Measurements from ENCODE around the gene IRAK2. TPM values are rescaled to one million over a fixed set of nuclear protein-coding genes. Genes with fewer than 3 reads are reported as not detected.
A peak's percentile ranks its signal among the peaks of the same experiment; 100 is the strongest.

The IRAK2 gene
- total RNA-seq, 2 donors from 2014 or later, result 0.26 to 0.40 TPM

DNA sequence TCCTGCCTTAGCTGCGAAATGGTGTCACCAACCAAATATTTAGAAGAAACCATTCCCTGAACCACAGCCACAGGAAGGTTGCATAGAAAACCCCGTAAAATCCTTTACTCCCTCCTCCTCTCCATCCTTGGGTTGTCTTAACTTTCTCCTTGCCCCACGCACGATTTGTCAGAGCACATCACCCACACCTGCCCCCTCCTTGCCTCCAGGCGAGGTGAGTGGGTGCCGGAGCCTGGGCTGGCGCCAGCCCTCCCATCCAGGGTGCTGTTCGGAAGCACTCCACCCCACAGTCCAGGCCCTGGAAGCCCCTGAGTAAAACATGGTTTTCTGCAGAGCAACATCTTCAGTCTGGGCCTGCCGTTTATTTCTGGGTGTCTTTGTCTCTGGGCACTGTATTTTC lies 124.4 kb downstream of the IRAK2 start:
- no peaks in the 10 kb centered on the region for H3K9me3 Mint-ChIP-seq
- Histone ChIP-seq H3K4me1 (ENCODE audit: control insufficient read depth, insufficient read depth, low read length) (peaks cover 3% of the 10 kb centered on the region), H3K27me3 (ENCODE audit: control insufficient read depth, insufficient read depth, low read length, poor library complexity, severe bottlenecking) (no peaks in the 10 kb centered on the region), H3K36me3 (ENCODE audit: control insufficient read depth, insufficient read depth, low read length) (peaks cover 21% of the 10 kb centered on the region), H3K4me3 (ENCODE audit: low read length) (no peak overlapping the region), H3K9ac (ENCODE audit: extremely low read depth, low read length, poor library complexity, severe bottlenecking) (no peak overlapping the region), H3K9me3 (ENCODE audit: control insufficient read depth, low read length) (no peaks in the 10 kb centered on the region), H3K27ac (ENCODE audit: low read depth, low read length) (no peak overlapping the region)
- peaks cover 5% of the 10 kb centered on the region for H3K36me3 Mint-ChIP-seq (ENCODE audit: low read depth)
- TF ChIP-seq, protein P1, sequence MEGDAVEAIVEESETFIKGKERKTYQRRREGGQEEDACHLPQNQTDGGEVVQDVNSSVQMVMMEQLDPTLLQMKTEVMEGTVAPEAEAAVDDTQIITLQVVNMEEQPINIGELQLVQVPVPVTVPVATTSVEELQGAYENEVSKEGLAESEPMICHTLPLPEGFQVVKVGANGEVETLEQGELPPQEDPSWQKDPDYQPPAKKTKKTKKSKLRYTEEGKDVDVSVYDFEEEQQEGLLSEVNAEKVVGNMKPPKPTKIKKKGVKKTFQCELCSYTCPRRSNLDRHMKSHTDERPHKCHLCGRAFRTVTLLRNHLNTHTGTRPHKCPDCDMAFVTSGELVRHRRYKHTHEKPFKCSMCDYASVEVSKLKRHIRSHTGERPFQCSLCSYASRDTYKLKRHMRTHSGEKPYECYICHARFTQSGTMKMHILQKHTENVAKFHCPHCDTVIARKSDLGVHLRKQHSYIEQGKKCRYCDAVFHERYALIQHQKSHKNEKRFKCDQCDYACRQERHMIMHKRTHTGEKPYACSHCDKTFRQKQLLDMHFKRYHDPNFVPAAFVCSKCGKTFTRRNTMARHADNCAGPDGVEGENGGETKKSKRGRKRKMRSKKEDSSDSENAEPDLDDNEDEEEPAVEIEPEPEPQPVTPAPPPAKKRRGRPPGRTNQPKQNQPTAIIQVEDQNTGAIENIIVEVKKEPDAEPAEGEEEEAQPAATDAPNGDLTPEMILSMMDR (conservative IDR thresholded peaks at IDR 0.05), result no peak
- no peaks in the 10 kb centered on the region for H3K27me3 Mint-ChIP-seq (ENCODE audit: insufficient read depth)
- no peak overlapping the region for H3K27ac Mint-ChIP-seq
- H3K4me3 Mint-ChIP-seq, result no peak overlapping the region
- no peak for DNase-seq
- 93 to 95% methylated on average over 8 to 9 of the region's 9 CpGs for WGBS, 2 experiments (ENCODE audit: insufficient coverage in 1 of 2, insufficient read length in 1 of 2)
- peaks cover 48% of the 10 kb centered on the region for H3K4me1 Mint-ChIP-seq

DNA sequence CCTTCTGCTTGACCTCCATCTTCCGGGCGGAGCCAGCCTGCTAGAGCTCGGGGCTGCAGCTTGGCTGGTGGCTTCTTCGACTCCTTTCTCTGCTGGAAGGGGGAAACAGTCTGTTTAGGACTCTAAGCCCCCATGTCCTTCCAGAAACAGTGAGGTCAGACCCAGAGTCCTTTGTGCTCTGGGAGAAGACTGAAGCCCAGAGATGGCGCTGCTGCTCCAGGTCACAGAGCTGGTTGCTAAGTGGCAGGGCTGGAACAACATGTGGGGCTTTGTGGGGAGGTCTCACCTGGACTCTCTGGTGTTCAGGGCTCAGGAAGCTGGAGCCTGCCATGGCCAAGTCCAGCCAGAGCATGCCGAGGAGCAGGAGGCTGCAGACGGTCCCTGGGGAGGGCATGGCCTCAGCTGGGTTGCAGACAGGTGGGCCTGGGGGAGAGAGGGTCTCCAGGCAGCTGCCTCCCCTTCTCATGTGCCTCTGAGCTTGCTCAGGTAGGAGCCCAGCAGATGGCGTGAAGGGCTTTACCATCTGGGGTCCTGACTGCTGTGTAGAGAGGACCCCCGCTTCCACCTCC lies 125.2 kb downstream of the IRAK2 start:
- H3K27ac ChIP-seq (ENCODE audit: low read depth, low read length), result no peak overlapping the region
- H3K27me3 Mint-ChIP-seq (ENCODE audit: insufficient read depth), result no peaks in the 10 kb centered on the region
- no peaks in the 10 kb centered on the region for H3K9me3 Mint-ChIP-seq
- peak; percentile 61 for DNase-seq
- no peak overlapping the region for H3K4me3 Mint-ChIP-seq
- peaks cover 3% of the 10 kb centered on the region for H3K4me1 ChIP-seq (ENCODE audit: control insufficient read depth, insufficient read depth, low read length)
- WGBS, 2 experiments (ENCODE audit: insufficient coverage in 1 of 2, insufficient read length in 1 of 2), result 93% methylated on average over 8 to 9 of the region's 9 CpGs
- no peak overlapping the region for H3K9ac ChIP-seq (ENCODE audit: extremely low read depth, low read length, poor library complexity, severe bottlenecking)
- H3K27me3 ChIP-seq (ENCODE audit: control insufficient read depth, insufficient read depth, low read length, poor library complexity, severe bottlenecking), result no peaks in the 10 kb centered on the region
- peak overlapping the region; percentile 85 for H3K27ac Mint-ChIP-seq
- H3K36me3 ChIP-seq (ENCODE audit: control insufficient read depth, insufficient read depth, low read length), result peaks cover 18% of the 10 kb centered on the region
- TF ChIP-seq, protein P1 (conservative IDR thresholded peaks at IDR 0.05), result peak; percentile 48
- no peaks in the 10 kb centered on the region for H3K9me3 ChIP-seq (ENCODE audit: control insufficient read depth, low read length)
- H3K36me3 Mint-ChIP-seq (ENCODE audit: low read depth), result peaks cover 9% of the 10 kb centered on the region
- H3K4me3 ChIP-seq (ENCODE audit: low read length), result no peak overlapping the region
- peaks cover 41% of the 10 kb centered on the region for H3K4me1 Mint-ChIP-seq

DNA sequence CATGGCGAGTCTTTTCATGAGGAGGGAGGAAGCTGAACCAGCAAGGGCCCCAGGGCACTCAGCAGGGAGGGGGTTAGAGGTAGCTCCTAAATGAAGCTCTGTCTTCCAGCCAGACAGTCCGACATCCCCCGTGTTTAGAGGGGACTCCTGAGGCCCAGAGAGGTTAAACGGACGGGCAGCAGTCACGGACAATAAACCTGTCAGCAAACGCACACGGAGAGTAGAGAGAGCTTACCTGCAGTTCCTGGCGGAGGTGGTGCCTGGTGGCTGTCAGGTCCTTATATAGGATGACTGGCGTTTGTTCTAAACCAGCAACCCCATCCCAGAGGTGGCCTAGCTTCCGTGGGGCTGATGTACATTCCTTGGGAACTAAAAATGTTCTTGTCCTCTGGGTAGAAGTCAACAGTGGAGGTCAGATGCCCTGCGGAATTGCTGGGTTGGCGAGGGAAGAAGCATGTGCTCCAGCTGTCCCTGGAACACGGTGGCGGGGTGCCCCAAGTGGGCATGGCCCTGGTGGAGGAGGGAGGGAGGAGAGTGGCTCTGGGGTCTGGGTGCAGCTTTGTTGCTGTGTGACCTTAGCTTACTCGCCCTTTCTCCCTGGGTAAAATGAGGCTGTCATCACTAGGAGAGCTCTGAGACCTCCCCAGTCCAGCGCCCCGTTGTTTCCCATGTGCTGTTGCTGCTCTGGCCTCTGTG lies 125.9 kb downstream of the IRAK2 start:
- peak overlapping the region; percentile 55 for H3K27ac Mint-ChIP-seq
- TF ChIP-seq, protein P1 (conservative IDR thresholded peaks at IDR 0.05), result no peak
- Histone ChIP-seq H3K9ac (ENCODE audit: extremely low read depth, low read length, poor library complexity, severe bottlenecking) (no peak overlapping the region), H3K4me3 (ENCODE audit: low read length) (no peak overlapping the region), H3K36me3 (ENCODE audit: control insufficient read depth, insufficient read depth, low read length) (peaks cover 22% of the 10 kb centered on the region), H3K9me3 (ENCODE audit: control insufficient read depth, low read length) (no peaks in the 10 kb centered on the region), H3K27me3 (ENCODE audit: control insufficient read depth, insufficient read depth, low read length, poor library complexity, severe bottlenecking) (no peaks in the 10 kb centered on the region), H3K4me1 (ENCODE audit: control insufficient read depth, insufficient read depth, low read length) (peaks cover 3% of the 10 kb centered on the region), H3K27ac (ENCODE audit: low read depth, low read length) (no peak overlapping the region)
- DNase-seq, result no peak
- H3K4me3 Mint-ChIP-seq, result no peak overlapping the region
- 91 to 94% methylated on average over 17 to 18 of the region's 18 CpGs for WGBS, 2 experiments (ENCODE audit: insufficient coverage in 1 of 2, insufficient read length in 1 of 2)
- H3K27me3 Mint-ChIP-seq (ENCODE audit: insufficient read depth), result no peaks in the 10 kb centered on the region
- peaks cover 14% of the 10 kb centered on the region for H3K36me3 Mint-ChIP-seq (ENCODE audit: low read depth)
- H3K9me3 Mint-ChIP-seq, result no peaks in the 10 kb centered on the region
- H3K4me1 Mint-ChIP-seq, result peaks cover 35% of the 10 kb centered on the region

All from endodermal cell (in vitro differentiated cells).